Activated T-helper 1 cell treated with anti-CD3 and anti-CD28 coated beads, Interleukin-12 subunit alpha, Interleukin-12 subunit beta, Interleukin-2, Interleukin-4 antibody, amounts not matched to agents 30 ng/mL and 10 ng/mL and 1 ng/mL, durations not matched to agents 14 hours and 24 hours and 36 hours (primary cell): Measurements from ENCODE around the gene SCRT2. TPM values are rescaled to one million over a fixed set of nuclear protein-coding genes. Genes with fewer than 3 reads are reported as not detected.

Source experiments
- DNase-seq: peaks from one replicate; pipeline ENCODE4 v3.0.0; 2021; ENCODE audit warnings: low spot score
- H3K27ac Mint-ChIP-seq: one replicate; pipeline ENCODE4 v1.8.0; 2021; ENCODE audit warnings: mild to moderate bottlenecking, mixed read lengths
- H3K27me3 Mint-ChIP-seq: one replicate; pipeline ENCODE4 v1.8.0; 2022; ENCODE audit warnings: mild to moderate bottlenecking, moderate library complexity, mixed read lengths; ENCODE audit not compliant: insufficient read depth
- H3K36me3 Mint-ChIP-seq: one replicate; pipeline ENCODE4 v1.8.0; 2021; ENCODE audit warnings: low read depth, mixed read lengths
- H3K4me1 Mint-ChIP-seq: one replicate; pipeline ENCODE4 v1.8.0; 2021; ENCODE audit warnings: low read depth, mixed read lengths
- H3K4me3 Mint-ChIP-seq: one replicate; pipeline ENCODE4 v1.8.0; 2021; ENCODE audit warnings: mild to moderate bottlenecking, moderate library complexity, mixed read lengths
- H3K9me3 Mint-ChIP-seq: one replicate; pipeline ENCODE4 v1.8.0; 2021; ENCODE audit warnings: mixed read lengths
- intact Hi-C: fragments of 100-400 bp; cut with micrococcal nuclease; formaldehyde crosslinking; loops from one replicate; pipeline ENCODE4 v1.15.1; 2024
- total RNA-seq: library from RNA; stranded (reverse); gene quantifications from 2 replicates; pipeline ENCODE4 v1.2.3, GENCODE V29; 2022

The SCRT2 gene
- total RNA-seq, 1 donor from 2014 or later = not detected

- Mint-ChIP-seq H3K9me3 (no peaks in the 10 kb centered on the region), H3K27me3 (peaks cover 46% of the 10 kb centered on the region), H3K36me3 (no peaks in the 10 kb centered on the region), H3K27ac (no peak overlapping the region), H3K4me1 (peaks cover 6% of the 10 kb centered on the region), H3K4me3 (no peak overlapping the region)
- intact Hi-C loops = no loop called here
- DNase-seq = no peak
Observed at GRCh38 chr20:676315-676937, 824 bp upstream of the SCRT2 start.

GRCh38 chr20:675033-675452, 559 bp downstream of the SCRT2 start:
- Mint-ChIP-seq H3K4me3 (no peak overlapping the region), H3K36me3 (no peaks in the 10 kb centered on the region), H3K27ac (no peak overlapping the region), H3K4me1 (peaks cover 6% of the 10 kb centered on the region), H3K9me3 (no peaks in the 10 kb centered on the region), H3K27me3 (peaks cover 48% of the 10 kb centered on the region)
- DNase-seq = no peak
- intact Hi-C loops = no loop called here

GRCh38 chr20:673603-674001, 2.0 kb downstream of the SCRT2 start:
- no peak for DNase-seq
- no peaks in the 10 kb centered on the region for H3K9me3 Mint-ChIP-seq
- intact Hi-C loops = no loop called here
- H3K27ac Mint-ChIP-seq = no peak overlapping the region
- H3K36me3 Mint-ChIP-seq = no peaks in the 10 kb centered on the region
- H3K4me1 Mint-ChIP-seq = peaks cover 6% of the 10 kb centered on the region
- peaks cover 48% of the 10 kb centered on the region for H3K27me3 Mint-ChIP-seq
- H3K4me3 Mint-ChIP-seq = no peak overlapping the region

GRCh38 chr20:672963-673602, 2.5 kb downstream of the SCRT2 start:
- peaks cover 6% of the 10 kb centered on the region for H3K4me1 Mint-ChIP-seq
- peaks cover 48% of the 10 kb centered on the region for H3K27me3 Mint-ChIP-seq
- no peaks in the 10 kb centered on the region for H3K9me3 Mint-ChIP-seq
- no peak overlapping the region for H3K4me3 Mint-ChIP-seq
- H3K27ac Mint-ChIP-seq = no peak overlapping the region
- DNase-seq = no peak
- intact Hi-C loops = no loop called here
- H3K36me3 Mint-ChIP-seq = no peaks in the 10 kb centered on the region

- no peak for DNase-seq
- no peaks in the 10 kb centered on the region for H3K9me3 Mint-ChIP-seq
- H3K27me3 Mint-ChIP-seq = peaks cover 48% of the 10 kb centered on the region
- intact Hi-C loops = no loop called here
- H3K4me3 Mint-ChIP-seq = no peak overlapping the region
- peaks cover 6% of the 10 kb centered on the region for H3K4me1 Mint-ChIP-seq
- H3K27ac Mint-ChIP-seq = no peak overlapping the region
- H3K36me3 Mint-ChIP-seq = no peaks in the 10 kb centered on the region
Observed at GRCh38 chr20:671252-672030, 4.2 kb downstream of the SCRT2 start.

- intact Hi-C loops = loop anchor here (5.0 kb wide), 1 partner anchor 57 kb away; the partner anchor contains the start of gene TCF15
- no peak for DNase-seq
- Mint-ChIP-seq H3K4me3 (no peak overlapping the region), H3K27ac (no peak overlapping the region), H3K27me3 (peaks cover 48% of the 10 kb centered on the region), H3K36me3 (no peaks in the 10 kb centered on the region), H3K9me3 (no peaks in the 10 kb centered on the region), H3K4me1 (no peaks in the 10 kb centered on the region)
Observed at GRCh38 chr20:669573-669972, 6.0 kb downstream of the SCRT2 start.

- intact Hi-C loops = loop anchor here (5.0 kb wide), 1 partner anchor 56 kb away; the partner anchor contains the start of gene TCF15
Observed at GRCh38 chr20:668638-669037, 7.0 kb downstream of the SCRT2 start.

GRCh38 chr20:668050-668449, 7.6 kb downstream of the SCRT2 start:
- intact Hi-C loops = loop anchor here (5.0 kb wide), 1 partner anchor 56 kb away; the partner anchor contains the start of gene TCF15
- no peaks in the 10 kb centered on the region for H3K9me3 Mint-ChIP-seq
- DNase-seq = no peak
- no peak overlapping the region for H3K4me3 Mint-ChIP-seq
- no peak overlapping the region for H3K27ac Mint-ChIP-seq
- H3K27me3 Mint-ChIP-seq = peaks cover 38% of the 10 kb centered on the region
- no peaks in the 10 kb centered on the region for H3K36me3 Mint-ChIP-seq
- H3K4me1 Mint-ChIP-seq = peaks cover 2% of the 10 kb centered on the region

More at GRCh38 chr20:668638-669037, 7.0 kb downstream of the SCRT2 start:
- DNase-seq = no peak
- H3K36me3 Mint-ChIP-seq = no peaks in the 10 kb centered on the region
- no peaks in the 10 kb centered on the region for H3K9me3 Mint-ChIP-seq
- H3K4me1 Mint-ChIP-seq = no peaks in the 10 kb centered on the region
- H3K27me3 Mint-ChIP-seq = peaks cover 41% of the 10 kb centered on the region
- H3K27ac Mint-ChIP-seq = no peak overlapping the region
- no peak overlapping the region for H3K4me3 Mint-ChIP-seq

GRCh38 chr20:667351-668034, 8.1 kb downstream of the SCRT2 start:
- Mint-ChIP-seq H3K27ac (no peak overlapping the region), H3K4me1 (peaks cover 7% of the 10 kb centered on the region), H3K9me3 (no peaks in the 10 kb centered on the region), H3K27me3 (peaks cover 39% of the 10 kb centered on the region), H3K4me3 (no peak overlapping the region), H3K36me3 (no peaks in the 10 kb centered on the region)
- intact Hi-C loops = loop anchor here (1.0 to 5.0 kb wide), 4 partner anchors 14 to 313 kb away; partner anchors contain the start of genes SRXN1 and TCF15
- peak; percentile 37 for DNase-seq

- Mint-ChIP-seq H3K4me1 (peaks cover 7% of the 10 kb centered on the region), H3K36me3 (no peaks in the 10 kb centered on the region), H3K27ac (no peak overlapping the region), H3K4me3 (no peak overlapping the region), H3K27me3 (peaks cover 39% of the 10 kb centered on the region), H3K9me3 (no peaks in the 10 kb centered on the region)
- DNase-seq = no peak
- intact Hi-C loops = loop anchor here (1.0 to 5.0 kb wide), 4 partner anchors 14 to 313 kb away; partner anchors contain the start of genes SRXN1 and TCF15
Observed at GRCh38 chr20:666877-667276, 8.7 kb downstream of the SCRT2 start.

- H3K9me3 Mint-ChIP-seq = no peaks in the 10 kb centered on the region
- no peaks in the 10 kb centered on the region for H3K36me3 Mint-ChIP-seq
- DNase-seq = no peak
- no peak overlapping the region for H3K27ac Mint-ChIP-seq
- intact Hi-C loops = loop anchor here (5.0 kb wide), 1 partner anchor 53 kb away; the partner anchor contains the start of gene TCF15
- no peak overlapping the region for H3K4me3 Mint-ChIP-seq
- peaks cover 14% of the 10 kb centered on the region for H3K4me1 Mint-ChIP-seq
- H3K27me3 Mint-ChIP-seq = peaks cover 46% of the 10 kb centered on the region
Observed at GRCh38 chr20:665276-665675, 10.3 kb downstream of the SCRT2 start.

- H3K9me3 Mint-ChIP-seq = no peaks in the 10 kb centered on the region
- intact Hi-C loops = no loop called here
- peaks cover 14% of the 10 kb centered on the region for H3K4me1 Mint-ChIP-seq
- no peaks in the 10 kb centered on the region for H3K36me3 Mint-ChIP-seq
- DNase-seq = no peak
- H3K27me3 Mint-ChIP-seq = peaks cover 51% of the 10 kb centered on the region
- H3K4me3 Mint-ChIP-seq = no peak overlapping the region
- H3K27ac Mint-ChIP-seq = peak overlapping the region; percentile 55
Observed at GRCh38 chr20:664576-664975, 11.0 kb downstream of the SCRT2 start.
